Activated T-helper 1 cell treated with anti-CD3 and anti-CD28 coated beads, Interleukin-12 subunit alpha, Interleukin-12 subunit beta, Interleukin-2, Interleukin-4 antibody, amounts not matched to agents 30 ng/mL and 10 ng/mL and 1 ng/mL, durations not matched to agents 14 hours and 24 hours and 36 hours (primary cell): ENCODE measurements around the gene RALGPS1. TPM values are rescaled to one million over a fixed set of nuclear protein-coding genes. Genes with fewer than 3 reads are reported as not detected.
"Not testable (repeated sequence)": the region's sequence is repeated elsewhere in the genome, so short reads cannot be mapped to it uniquely, and the experiment has no call there.

Source experiments
- DNase-seq: peaks from one replicate; pipeline ENCODE4 v3.0.0; 2021; ENCODE audit warnings: low spot score
- H3K27ac Mint-ChIP-seq: one replicate; pipeline ENCODE4 v1.8.0; 2021; ENCODE audit warnings: mild to moderate bottlenecking, mixed read lengths
- H3K27me3 Mint-ChIP-seq: one replicate; pipeline ENCODE4 v1.8.0; 2022; ENCODE audit warnings: mild to moderate bottlenecking, moderate library complexity, mixed read lengths; ENCODE audit not compliant: insufficient read depth
- H3K36me3 Mint-ChIP-seq: one replicate; pipeline ENCODE4 v1.8.0; 2021; ENCODE audit warnings: low read depth, mixed read lengths
- H3K4me1 Mint-ChIP-seq: one replicate; pipeline ENCODE4 v1.8.0; 2021; ENCODE audit warnings: low read depth, mixed read lengths
- H3K4me3 Mint-ChIP-seq: one replicate; pipeline ENCODE4 v1.8.0; 2021; ENCODE audit warnings: mild to moderate bottlenecking, moderate library complexity, mixed read lengths
- H3K9me3 Mint-ChIP-seq: one replicate; pipeline ENCODE4 v1.8.0; 2021; ENCODE audit warnings: mixed read lengths
- intact Hi-C: fragments of 100-400 bp; cut with micrococcal nuclease; formaldehyde crosslinking; loops from one replicate; pipeline ENCODE4 v1.15.1; 2024
- total RNA-seq: library from RNA; stranded (reverse); gene quantifications from 2 replicates; pipeline ENCODE4 v1.2.3, GENCODE V29; 2022

Gene RALGPS1
- total RNA-seq, 1 donor from 2014 or later: 1.4 TPM

- Mint-ChIP-seq H3K36me3 (peaks cover 2% of the 10 kb centered on the region), H3K9me3 (no peaks in the 10 kb centered on the region), H3K4me1 (no peaks in the 10 kb centered on the region), H3K4me3 (no peak overlapping the region), H3K27ac (no peak overlapping the region), H3K27me3 (peaks cover 27% of the 10 kb centered on the region)
- DNase-seq: no peak
- intact Hi-C loops: no loop called here
Measured at GRCh38 chr9:127014216-127014909, 99.8 kb downstream of the RALGPS1 start.

GRCh38 chr9:127014910-127015540, 100.4 kb downstream of the RALGPS1 start:
- H3K9me3 Mint-ChIP-seq: no peaks in the 10 kb centered on the region
- H3K36me3 Mint-ChIP-seq: peaks cover 2% of the 10 kb centered on the region
- DNase-seq: no peak
- H3K4me1 Mint-ChIP-seq: peaks cover 1% of the 10 kb centered on the region
- no peak overlapping the region for H3K4me3 Mint-ChIP-seq
- intact Hi-C loops: no loop called here
- no peak overlapping the region for H3K27ac Mint-ChIP-seq
- H3K27me3 Mint-ChIP-seq: peaks cover 30% of the 10 kb centered on the region

GRCh38 chr9:127015921-127016512, 101.4 kb downstream of the RALGPS1 start:
- Mint-ChIP-seq H3K27me3 (peaks cover 37% of the 10 kb centered on the region), H3K9me3 (no peaks in the 10 kb centered on the region), H3K4me3 (no peak overlapping the region), H3K4me1 (peaks cover 8% of the 10 kb centered on the region), H3K27ac (no peak overlapping the region), H3K36me3 (no peaks in the 10 kb centered on the region)
- DNase-seq: no peak
- intact Hi-C loops: no loop called here

- H3K9me3 Mint-ChIP-seq, H3K4me1 Mint-ChIP-seq, H3K4me3 Mint-ChIP-seq, H3K36me3 Mint-ChIP-seq, DNase-seq, intact Hi-C loops, H3K27ac Mint-ChIP-seq: not testable (repeated sequence)
- peaks cover 32% of the 10 kb centered on the region for H3K27me3 Mint-ChIP-seq
Measured at GRCh38 chr9:127017979-127018378, 103.4 kb downstream of the RALGPS1 start.

- DNase-seq: no peak
Measured at GRCh38 chr9:127018935-127019334, 104.4 kb downstream of the RALGPS1 start.

GRCh38 chr9:127020036-127020801, 105.6 kb downstream of the RALGPS1 start:
- no peaks in the 10 kb centered on the region for H3K9me3 Mint-ChIP-seq
- intact Hi-C loops: no loop called here
- peaks cover 8% of the 10 kb centered on the region for H3K4me1 Mint-ChIP-seq
- no peak overlapping the region for H3K27ac Mint-ChIP-seq
- H3K36me3 Mint-ChIP-seq: no peaks in the 10 kb centered on the region
- H3K27me3 Mint-ChIP-seq: peaks cover 29% of the 10 kb centered on the region
- no peak overlapping the region for H3K4me3 Mint-ChIP-seq
- no peak for DNase-seq

More at GRCh38 chr9:127018935-127019334, 104.4 kb downstream of the RALGPS1 start:
- intact Hi-C loops: no loop called here
- H3K4me3 Mint-ChIP-seq: no peak overlapping the region
- no peaks in the 10 kb centered on the region for H3K36me3 Mint-ChIP-seq
- H3K27me3 Mint-ChIP-seq: peaks cover 29% of the 10 kb centered on the region
- no peak overlapping the region for H3K27ac Mint-ChIP-seq
- H3K9me3 Mint-ChIP-seq: no peaks in the 10 kb centered on the region
- H3K4me1 Mint-ChIP-seq: peaks cover 8% of the 10 kb centered on the region

- H3K27me3 Mint-ChIP-seq: peaks cover 29% of the 10 kb centered on the region
- no peak overlapping the region for H3K27ac Mint-ChIP-seq
- no peak overlapping the region for H3K4me3 Mint-ChIP-seq
- no peaks in the 10 kb centered on the region for H3K9me3 Mint-ChIP-seq
- H3K4me1 Mint-ChIP-seq: peaks cover 8% of the 10 kb centered on the region
- intact Hi-C loops: no loop called here
- DNase-seq: no peak
- no peaks in the 10 kb centered on the region for H3K36me3 Mint-ChIP-seq
Measured at GRCh38 chr9:127020802-127021078, 106.2 kb downstream of the RALGPS1 start.

- Mint-ChIP-seq H3K27ac (no peak overlapping the region), H3K4me3 (no peak overlapping the region), H3K9me3 (no peaks in the 10 kb centered on the region), H3K4me1 (peaks cover 15% of the 10 kb centered on the region), H3K36me3 (peaks cover 1% of the 10 kb centered on the region), H3K27me3 (peaks cover 27% of the 10 kb centered on the region)
- intact Hi-C loops: no loop called here
- no peak for DNase-seq
Measured at GRCh38 chr9:127021664-127022363, 107.2 kb downstream of the RALGPS1 start.

- H3K4me1 Mint-ChIP-seq: peaks cover 20% of the 10 kb centered on the region
- intact Hi-C loops: no loop called here
- H3K27ac Mint-ChIP-seq: no peak overlapping the region
- H3K4me3 Mint-ChIP-seq: no peak overlapping the region
- H3K36me3 Mint-ChIP-seq: peaks cover 1% of the 10 kb centered on the region
- peaks cover 31% of the 10 kb centered on the region for H3K27me3 Mint-ChIP-seq
- H3K9me3 Mint-ChIP-seq: no peaks in the 10 kb centered on the region
- no peak for DNase-seq
Measured at GRCh38 chr9:127022913-127023660, 108.5 kb downstream of the RALGPS1 start.

- intact Hi-C loops: no loop called here
- DNase-seq: no peak
- H3K4me1 Mint-ChIP-seq: peaks cover 18% of the 10 kb centered on the region
- no peak overlapping the region for H3K4me3 Mint-ChIP-seq
- H3K36me3 Mint-ChIP-seq: peaks cover 1% of the 10 kb centered on the region
- peaks cover 28% of the 10 kb centered on the region for H3K27me3 Mint-ChIP-seq
- H3K27ac Mint-ChIP-seq: no peak overlapping the region
- no peaks in the 10 kb centered on the region for H3K9me3 Mint-ChIP-seq
Measured at GRCh38 chr9:127025042-127025441, 110.5 kb downstream of the RALGPS1 start.

GRCh38 chr9:127027694-127028093, 113.1 kb downstream of the RALGPS1 start:
- Mint-ChIP-seq H3K4me3 (no peak overlapping the region), H3K27me3 (peaks cover 15% of the 10 kb centered on the region), H3K27ac (no peak overlapping the region), H3K4me1 (peaks cover 11% of the 10 kb centered on the region), H3K9me3 (no peaks in the 10 kb centered on the region), H3K36me3 (peaks cover 1% of the 10 kb centered on the region)
- DNase-seq: no peak
- intact Hi-C loops: no loop called here

GRCh38 chr9:127029548-127029947, 115.0 kb downstream of the RALGPS1 start:
- Mint-ChIP-seq H3K36me3 (peaks cover 1% of the 10 kb centered on the region), H3K27ac (no peak overlapping the region), H3K4me1 (peaks cover 11% of the 10 kb centered on the region), H3K27me3 (peaks cover 6% of the 10 kb centered on the region), H3K9me3 (no peaks in the 10 kb centered on the region), H3K4me3 (no peak overlapping the region)
- DNase-seq: no peak
- intact Hi-C loops: no loop called here
